Osteoblast (primary cell): ENCODE data around the gene CTNNA2. TPM values are rescaled to one million over a fixed set of nuclear protein-coding genes. Genes with fewer than 3 reads are reported as not detected.

Experiments
- DNase-seq: peaks from one replicate; pipeline ENCODE4 v3.0.0; 2011; ENCODE audit warnings: low spot score, mixed read lengths; ENCODE audit not compliant: insufficient read length; ENCODE audit errors: missing footprints
- H2AFZ ChIP-seq: 2 replicates; pipeline ENCODE4 v1.6.0; 2011; ENCODE audit warnings: mild to moderate bottlenecking, low read length
- H3K27ac ChIP-seq: 2 replicates; pipeline ENCODE4 v1.5.1; 2011; ENCODE audit warnings: mild to moderate bottlenecking, low read depth, low read length, moderate library complexity
- H3K27me3 ChIP-seq: 2 replicates; pipeline ENCODE4 v1.6.0; 2012; ENCODE audit warnings: mild to moderate bottlenecking, control low read depth, inconsistent platforms, low read length, moderate library complexity; ENCODE audit not compliant: insufficient read depth
- H3K36me3 ChIP-seq: 2 replicates; pipeline ENCODE4 v1.5.1; 2011; ENCODE audit warnings: mild to moderate bottlenecking, low read length, control low read depth, moderate library complexity; ENCODE audit not compliant: insufficient read depth
- H3K4me1 ChIP-seq: 2 replicates; pipeline ENCODE4 v1.5.1; 2011; ENCODE audit warnings: mild to moderate bottlenecking, low read length, control low read depth, moderate library complexity; ENCODE audit not compliant: insufficient read depth
- H3K4me2 ChIP-seq: 2 replicates; pipeline ENCODE4 v1.6.0; 2011; ENCODE audit warnings: mild to moderate bottlenecking, low read length; ENCODE audit not compliant: insufficient read depth
- H3K4me3 ChIP-seq: fragments of 200-600 bp; sonication (generic); 3 replicates; pipeline ENCODE4 v1.5.1; 2012; ENCODE audit warnings: mild to moderate bottlenecking, low read length, inconsistent platforms; ENCODE audit not compliant: insufficient read depth
- H3K79me2 ChIP-seq: 2 replicates; pipeline ENCODE4 v1.6.0; 2012; ENCODE audit warnings: mild to moderate bottlenecking, low read length, control low read depth, inconsistent platforms; ENCODE audit not compliant: insufficient read depth
- H3K9me3 ChIP-seq: 2 replicates; pipeline ENCODE4 v1.5.1; 2011; ENCODE audit warnings: low read depth, low read length, control low read depth
- H4K20me1 ChIP-seq: 2 replicates; pipeline ENCODE4 v1.6.0; 2012; ENCODE audit warnings: mild to moderate bottlenecking, low read length, control low read depth; ENCODE audit not compliant: insufficient read depth
- CTCF ChIP-seq: IDR thresholded peaks from 2 replicates; pipeline ENCODE4 v1.5.1; 2011; ENCODE audit warnings: mild to moderate bottlenecking, low read depth, low read length, moderate library complexity; ENCODE audit errors: extremely low read depth
- total RNA-seq: library from RNA; depleted of rRNA; stranded (reverse); fragments of >200 nt; gene quantifications from 2 replicates; pipeline ENCODE4 v1.2.3, GENCODE V29; 2012

The CTNNA2 gene
- total RNA-seq, 1 donor, result not detected

- TF ChIP-seq CTCF, result no peak
These were observed 78.4 kb downstream of the CTNNA2 start for GRCh38 chr2:79591281-79591680.

GRCh38 chr2:79593237-79593867, 80.5 kb downstream of the CTNNA2 start:
- DNase-seq, result no peak
- TF ChIP-seq CTCF, result no peak
- no peaks in the 10 kb centered on the region for H3K79me2 ChIP-seq

More at GRCh38 chr2:79591281-79591680, 78.4 kb downstream of the CTNNA2 start:
- Histone ChIP-seq H4K20me1 (no peaks in the 10 kb centered on the region), H3K27ac (no peak overlapping the region), H3K79me2 (no peaks in the 10 kb centered on the region), H3K27me3 (no peaks in the 10 kb centered on the region), H2AFZ (no peak overlapping the region), H3K9me3 (no peaks in the 10 kb centered on the region), H3K4me2 (no peak overlapping the region), H3K4me3 (no peak overlapping the region), H3K4me1 (peaks cover 4% of the 10 kb centered on the region), H3K36me3 (no peaks in the 10 kb centered on the region)
- no peak for DNase-seq

GRCh38 chr2:79596403-79596802, 83.6 kb downstream of the CTNNA2 start:
- Histone ChIP-seq H3K4me1 (no peaks in the 10 kb centered on the region), H3K79me2 (no peaks in the 10 kb centered on the region), H4K20me1 (no peaks in the 10 kb centered on the region), H3K27me3 (no peaks in the 10 kb centered on the region), H3K9me3 (no peaks in the 10 kb centered on the region), H3K4me3 (no peak overlapping the region), H2AFZ (no peak overlapping the region), H3K27ac (no peak overlapping the region), H3K36me3 (no peaks in the 10 kb centered on the region), H3K4me2 (no peak overlapping the region)
- TF ChIP-seq CTCF, result no peak
- no peak for DNase-seq

More at GRCh38 chr2:79593237-79593867, 80.5 kb downstream of the CTNNA2 start:
- H3K9me3 ChIP-seq, result no peaks in the 10 kb centered on the region
- no peaks in the 10 kb centered on the region for H3K36me3 ChIP-seq
- no peaks in the 10 kb centered on the region for H3K4me1 ChIP-seq
- H4K20me1 ChIP-seq, result no peaks in the 10 kb centered on the region
- no peak overlapping the region for H3K27ac ChIP-seq
- no peak overlapping the region for H2AFZ ChIP-seq
- no peak overlapping the region for H3K4me3 ChIP-seq
- no peaks in the 10 kb centered on the region for H3K27me3 ChIP-seq
- no peak overlapping the region for H3K4me2 ChIP-seq

GRCh38 chr2:79604748-79605147, 91.9 kb downstream of the CTNNA2 start:
- DNase-seq, result no peak
- TF ChIP-seq CTCF, result no peak
- H3K27me3 ChIP-seq, result no peaks in the 10 kb centered on the region
- no peak overlapping the region for H3K4me2 ChIP-seq
- H3K4me3 ChIP-seq, result no peak overlapping the region
- H3K27ac ChIP-seq, result no peak overlapping the region
- no peaks in the 10 kb centered on the region for H3K79me2 ChIP-seq
- H3K9me3 ChIP-seq, result no peaks in the 10 kb centered on the region
- H4K20me1 ChIP-seq, result no peaks in the 10 kb centered on the region
- H2AFZ ChIP-seq, result no peak overlapping the region
- H3K4me1 ChIP-seq, result no peaks in the 10 kb centered on the region
- no peaks in the 10 kb centered on the region for H3K36me3 ChIP-seq
